Measurements from ENCODE around the gene TBC1D1. TPM values are rescaled to one million over a fixed set of nuclear protein-coding genes. Genes with fewer than 3 reads are reported as not detected.

TBC1D1 gene
- total RNA-seq, 1 donor from 2014 or later, result 113 TPM

- DNase-seq (ENCODE audit: low read depth, low spot score), result no peak
- no peak overlapping the region for H3K4me3 Mint-ChIP-seq
- H3K36me3 Mint-ChIP-seq (ENCODE audit: low read depth), result peaks cover 29% of the 10 kb centered on the region
- no peak overlapping the region for H3K27ac Mint-ChIP-seq (ENCODE audit: unreplicated experiment)
- TF ChIP-seq, protein P1, sequence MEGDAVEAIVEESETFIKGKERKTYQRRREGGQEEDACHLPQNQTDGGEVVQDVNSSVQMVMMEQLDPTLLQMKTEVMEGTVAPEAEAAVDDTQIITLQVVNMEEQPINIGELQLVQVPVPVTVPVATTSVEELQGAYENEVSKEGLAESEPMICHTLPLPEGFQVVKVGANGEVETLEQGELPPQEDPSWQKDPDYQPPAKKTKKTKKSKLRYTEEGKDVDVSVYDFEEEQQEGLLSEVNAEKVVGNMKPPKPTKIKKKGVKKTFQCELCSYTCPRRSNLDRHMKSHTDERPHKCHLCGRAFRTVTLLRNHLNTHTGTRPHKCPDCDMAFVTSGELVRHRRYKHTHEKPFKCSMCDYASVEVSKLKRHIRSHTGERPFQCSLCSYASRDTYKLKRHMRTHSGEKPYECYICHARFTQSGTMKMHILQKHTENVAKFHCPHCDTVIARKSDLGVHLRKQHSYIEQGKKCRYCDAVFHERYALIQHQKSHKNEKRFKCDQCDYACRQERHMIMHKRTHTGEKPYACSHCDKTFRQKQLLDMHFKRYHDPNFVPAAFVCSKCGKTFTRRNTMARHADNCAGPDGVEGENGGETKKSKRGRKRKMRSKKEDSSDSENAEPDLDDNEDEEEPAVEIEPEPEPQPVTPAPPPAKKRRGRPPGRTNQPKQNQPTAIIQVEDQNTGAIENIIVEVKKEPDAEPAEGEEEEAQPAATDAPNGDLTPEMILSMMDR (conservative IDR thresholded peaks at IDR 0.05), result no peak
- peaks cover 10% of the 10 kb centered on the region for H3K9me3 Mint-ChIP-seq
- H3K4me1 Mint-ChIP-seq, result no peaks in the 10 kb centered on the region
- no peaks in the 10 kb centered on the region for H3K27me3 Mint-ChIP-seq (ENCODE audit: low read depth)
Measured at GRCh38 chr4:37867102-37867501, 23.8 kb upstream of the TBC1D1 start.

- H3K4me1 Mint-ChIP-seq, result no peaks in the 10 kb centered on the region
- peaks cover 26% of the 10 kb centered on the region for H3K36me3 Mint-ChIP-seq (ENCODE audit: low read depth)
- H3K4me3 Mint-ChIP-seq, result no peak overlapping the region
- TF ChIP-seq, protein P1 (conservative IDR thresholded peaks at IDR 0.05), result no peak
- DNase-seq (ENCODE audit: low read depth, low spot score), result no peak
- H3K9me3 Mint-ChIP-seq, result peaks cover 10% of the 10 kb centered on the region
- H3K27ac Mint-ChIP-seq (ENCODE audit: unreplicated experiment), result no peak overlapping the region
- H3K27me3 Mint-ChIP-seq (ENCODE audit: low read depth), result no peaks in the 10 kb centered on the region
Measured at GRCh38 chr4:37868238-37868637, 22.6 kb upstream of the TBC1D1 start.

- H3K27me3 Mint-ChIP-seq (ENCODE audit: low read depth), result no peaks in the 10 kb centered on the region
- H3K27ac Mint-ChIP-seq (ENCODE audit: unreplicated experiment), result no peak overlapping the region
- no peak overlapping the region for H3K4me3 Mint-ChIP-seq
Measured at GRCh38 chr4:37872310-37872988, 18.4 kb upstream of the TBC1D1 start.

GRCh38 chr4:37873386-37873785 lies 17.5 kb upstream of the TBC1D1 start:
- TF ChIP-seq, protein P1 (conservative IDR thresholded peaks at IDR 0.05), result no peak
- no peaks in the 10 kb centered on the region for H3K9me3 Mint-ChIP-seq
- no peak overlapping the region for H3K27ac Mint-ChIP-seq (ENCODE audit: unreplicated experiment)
- no peak for DNase-seq (ENCODE audit: low read depth, low spot score)
- no peak overlapping the region for H3K4me3 Mint-ChIP-seq
- H3K4me1 Mint-ChIP-seq, result no peaks in the 10 kb centered on the region
- no peaks in the 10 kb centered on the region for H3K27me3 Mint-ChIP-seq (ENCODE audit: low read depth)
- H3K36me3 Mint-ChIP-seq (ENCODE audit: low read depth), result peaks cover 2% of the 10 kb centered on the region

More at GRCh38 chr4:37872310-37872988, 18.4 kb upstream of the TBC1D1 start:
- Mint-ChIP-seq H3K9me3 (peaks cover 4% of the 10 kb centered on the region), H3K36me3 (ENCODE audit: low read depth) (peaks cover 9% of the 10 kb centered on the region), H3K4me1 (no peaks in the 10 kb centered on the region)
- DNase-seq (ENCODE audit: low read depth, low spot score), result no peak
- TF ChIP-seq, protein P1 (conservative IDR thresholded peaks at IDR 0.05), result no peak

DNA sequence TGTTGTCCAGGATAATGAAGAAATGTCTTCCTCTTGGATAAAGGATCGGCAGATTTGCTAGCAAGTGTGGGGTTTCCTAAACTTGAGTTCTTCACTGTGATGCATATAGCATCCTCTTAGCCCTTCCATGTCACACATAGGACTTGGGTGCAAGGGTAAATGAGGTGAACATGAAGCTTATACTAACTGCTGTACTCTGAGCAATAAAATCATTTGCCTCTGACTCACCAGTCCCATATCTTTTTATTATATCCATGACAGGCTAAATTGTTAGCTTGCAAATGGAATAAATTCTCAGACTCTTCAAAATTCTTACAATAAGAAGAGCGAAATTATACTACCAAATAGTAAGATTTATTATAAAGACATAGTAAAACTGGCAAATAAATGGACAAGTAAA lies 14.7 kb upstream of the TBC1D1 start:
- H3K27me3 Mint-ChIP-seq (ENCODE audit: low read depth), result no peaks in the 10 kb centered on the region
- H3K4me1 Mint-ChIP-seq, result no peaks in the 10 kb centered on the region
- TF ChIP-seq, protein P1 (conservative IDR thresholded peaks at IDR 0.05), result no peak
- H3K27ac Mint-ChIP-seq (ENCODE audit: unreplicated experiment), result no peak overlapping the region
- H3K9me3 Mint-ChIP-seq, result no peaks in the 10 kb centered on the region
- H3K4me3 Mint-ChIP-seq, result no peak overlapping the region
- no peaks in the 10 kb centered on the region for H3K36me3 Mint-ChIP-seq (ENCODE audit: low read depth)
- DNase-seq (ENCODE audit: low read depth, low spot score), result no peak
